GM23248 (cell line): ENCODE results near the gene FSTL4. TPM values are rescaled to one million over a fixed set of nuclear protein-coding genes. Genes with fewer than 3 reads are reported as not detected.

Experiments used
- DNase-seq: peaks from one replicate; pipeline ENCODE4 v3.0.0-alpha.2; 2015
- H2AFZ ChIP-seq: fragments of 200-600 bp; sonication (generic); 2 replicates; pipeline ENCODE4 v1.6.1; 2016; ENCODE audit warnings: antibody characterized with exemption
- H3F3A ChIP-seq: fragments of 200-600 bp; sonication (generic); 2 replicates; pipeline ENCODE4 v1.6.1; 2016; ENCODE audit warnings: mild to moderate bottlenecking, antibody characterized with exemption, mixed run types; ENCODE audit not compliant: insufficient read depth
- H3K27ac ChIP-seq: fragments of 200-600 bp; sonication (generic); 2 replicates; pipeline ENCODE4 v1.5.1; 2016; ENCODE audit warnings: mild to moderate bottlenecking
- H3K27me3 ChIP-seq: fragments of 200-600 bp; sonication (generic); replicated peaks from 2 replicates; pipeline ENCODE4 v1.6.1; 2016; ENCODE audit warnings: mild to moderate bottlenecking; ENCODE audit not compliant: insufficient read depth
- H3K36me3 ChIP-seq: fragments of 200-600 bp; sonication (generic); 2 replicates; pipeline ENCODE4 v1.6.1; 2016; ENCODE audit warnings: low read depth, mild to moderate bottlenecking
- H3K4me1 ChIP-seq: fragments of 200-600 bp; sonication (generic); 2 replicates; pipeline ENCODE4 v1.6.1; 2016; ENCODE audit warnings: mild to moderate bottlenecking; ENCODE audit not compliant: insufficient read depth
- H3K4me2 ChIP-seq: fragments of 200-600 bp; sonication (generic); one replicate; pipeline ENCODE4 v1.6.1; 2016; ENCODE audit warnings: mild to moderate bottlenecking; ENCODE audit not compliant: unreplicated experiment
- H3K4me3 ChIP-seq: fragments of 200-600 bp; sonication (generic); 2 replicates; pipeline ENCODE4 v1.5.1; 2016; ENCODE audit warnings: mild to moderate bottlenecking
- H3K79me2 ChIP-seq: fragments of 200-600 bp; sonication (generic); 2 replicates; pipeline ENCODE4 v1.6.1; 2016; ENCODE audit warnings: mild to moderate bottlenecking; ENCODE audit not compliant: insufficient read depth
- H3K9ac ChIP-seq: fragments of 200-600 bp; sonication (generic); 2 replicates; pipeline ENCODE4 v1.6.1; 2016; ENCODE audit warnings: mild to moderate bottlenecking
- H3K9me2 ChIP-seq: fragments of 200-600 bp; sonication (generic); 2 replicates; pipeline ENCODE4 v1.6.1; 2016; ENCODE audit warnings: mixed run types, mild to moderate bottlenecking, moderate library complexity; ENCODE audit not compliant: insufficient read depth
- H3K9me3 ChIP-seq: fragments of 200-600 bp; sonication (generic); one replicate; pipeline ENCODE4 v1.6.1; 2017; ENCODE audit warnings: low read depth
- H4K20me1 ChIP-seq: fragments of 200-600 bp; sonication (generic); 2 replicates; pipeline ENCODE4 v1.6.0; 2016; ENCODE audit not compliant: insufficient read depth
- EZH2 ChIP-seq: fragments of 200-600 bp; sonication (generic); IDR thresholded peaks from 2 replicates; pipeline ENCODE4 v1.6.1; 2018; ENCODE audit warnings: antibody characterized with exemption, mild to moderate bottlenecking; ENCODE audit not compliant: insufficient read depth, poor library complexity, severe bottlenecking
- EZH2phosphoT487 ChIP-seq: fragments of 200-600 bp; sonication (generic); IDR thresholded peaks from 2 replicates; pipeline ENCODE4 v1.6.1; 2018; ENCODE audit warnings: antibody characterized with exemption, moderate library complexity, mild to moderate bottlenecking, low read depth; ENCODE audit not compliant: insufficient read depth
- WGBS, 2 experiments: methylation state at CpG; one replicate each; pipeline ENCODE4 v1.1.6; 2015 to 2017; ENCODE audit warnings: low lambda C conversion rate in 2 of 2, low coverage in 1 of 2; ENCODE audit errors: missing lambda C conversion rate in 2 of 2; 5-methylcytosine and 5-hydroxymethylcytosine counted together
- in situ Hi-C: fragments of 300-500 bp; cut with MboI; formaldehyde crosslinking; loops from 2 replicates; pipeline ENCODE4 v1.15.0; 2020
- polyA plus RNA-seq: library from polyadenylated mRNA; unstranded; fragments of >200 nt; fragmentation: Nextera tagmentation; extraction: Ambion mirVana; gene quantifications from 2 replicates; pipeline ENCODE4 v1.2.1, GENCODE V29; 2016
- total RNA-seq: library from RNA; depleted of rRNA; stranded (reverse); fragments of >200 nt; shearing (Covaris generic); gene quantifications from 2 replicates; pipeline ENCODE4 v1.2.3, GENCODE V29; 2014

FSTL4 gene
- total and polyA plus RNA-seq, 2 experiments from 2014 or later, result not detected

- H3K9ac ChIP-seq, result no peak overlapping the region
- no peak overlapping the region for H2AFZ ChIP-seq
- H3K4me3 ChIP-seq, result no peak overlapping the region
- H3K4me2 ChIP-seq, result no peak overlapping the region
- no peak overlapping the region for H3K27ac ChIP-seq
- no peaks in the 10 kb centered on the region for H3K9me3 ChIP-seq
- no peaks in the 10 kb centered on the region for H3K36me3 ChIP-seq
- in situ Hi-C loops, result no loop called here
- H3K9me2 ChIP-seq, result no peaks in the 10 kb centered on the region
- H3K79me2 ChIP-seq, result no peaks in the 10 kb centered on the region
- H3K4me1 ChIP-seq, result no peaks in the 10 kb centered on the region
- H3K27me3 ChIP-seq, result no peaks in the 10 kb centered on the region
- H3F3A ChIP-seq, result no peaks in the 10 kb centered on the region
- 39 to 42% methylated on average over 5 of the region's 5 CpGs for WGBS, 2 experiments
- H4K20me1 ChIP-seq, result no peaks in the 10 kb centered on the region
- TF ChIP-seq EZH2phosphoT487 (no peak), EZH2 (no peak)
- DNase-seq, result no peak
Observed at GRCh38 chr5:133483406-133484090, 128.8 kb downstream of the FSTL4 start.

DNA sequence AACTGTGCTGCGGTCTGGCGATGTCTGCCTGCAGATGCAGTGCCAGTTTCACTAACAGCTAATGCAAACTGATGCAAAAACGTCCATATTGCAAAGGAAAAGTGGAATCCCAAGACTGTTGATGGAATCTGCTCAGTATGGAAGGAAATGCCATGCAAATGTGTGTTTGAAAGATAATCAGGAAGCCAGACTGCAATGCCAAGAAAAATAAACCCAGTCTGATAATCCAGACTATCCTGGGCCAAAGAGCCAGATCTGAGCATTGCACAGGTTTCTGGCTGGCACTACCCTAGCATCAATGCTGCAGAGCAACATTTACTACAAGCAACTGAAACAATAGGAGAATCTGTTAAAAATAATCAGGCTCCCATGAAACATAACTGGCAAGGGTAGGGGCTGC, 130.3 kb downstream of the FSTL4 start:
- Histone ChIP-seq H3K9me2 (no peaks in the 10 kb centered on the region), H3K27me3 (peaks cover 4% of the 10 kb centered on the region; the same call in 1 of the 2 replicates), H3K9ac (no peak overlapping the region), H4K20me1 (no peaks in the 10 kb centered on the region), H3K36me3 (no peaks in the 10 kb centered on the region), H3K9me3 (no peaks in the 10 kb centered on the region), H3K79me2 (no peaks in the 10 kb centered on the region), H3K27ac (no peak overlapping the region), H3K4me3 (no peak overlapping the region), H2AFZ (no peak overlapping the region), H3K4me2 (no peak overlapping the region), H3K4me1 (no peaks in the 10 kb centered on the region), H3F3A (no peaks in the 10 kb centered on the region)
- TF ChIP-seq EZH2, result no peak
- no peak for TF ChIP-seq EZH2phosphoT487
- DNase-seq, result no peak
- 51 to 59% methylated on average over 3 of the region's 3 CpGs for WGBS, 2 experiments
- in situ Hi-C loops, result no loop called here

GRCh38 chr5:133480866-133481265, 131.5 kb downstream of the FSTL4 start:
- Histone ChIP-seq H4K20me1 (no peaks in the 10 kb centered on the region), H3F3A (no peaks in the 10 kb centered on the region), H3K9ac (no peak overlapping the region), H3K79me2 (no peaks in the 10 kb centered on the region), H3K9me2 (no peaks in the 10 kb centered on the region), H3K4me3 (no peak overlapping the region), H3K36me3 (no peaks in the 10 kb centered on the region), H3K27ac (no peak overlapping the region), H3K4me1 (no peaks in the 10 kb centered on the region), H3K4me2 (no peak overlapping the region), H3K27me3 (peaks cover 4% of the 10 kb centered on the region; the same call in 1 of the 2 replicates), H2AFZ (no peak overlapping the region), H3K9me3 (no peaks in the 10 kb centered on the region)
- 68% methylated on average over 10 of the region's 10 CpGs for WGBS, 2 experiments
- no peak for DNase-seq
- TF ChIP-seq EZH2phosphoT487, result no peak
- TF ChIP-seq EZH2, result no peak
- in situ Hi-C loops, result no loop called here

DNA sequence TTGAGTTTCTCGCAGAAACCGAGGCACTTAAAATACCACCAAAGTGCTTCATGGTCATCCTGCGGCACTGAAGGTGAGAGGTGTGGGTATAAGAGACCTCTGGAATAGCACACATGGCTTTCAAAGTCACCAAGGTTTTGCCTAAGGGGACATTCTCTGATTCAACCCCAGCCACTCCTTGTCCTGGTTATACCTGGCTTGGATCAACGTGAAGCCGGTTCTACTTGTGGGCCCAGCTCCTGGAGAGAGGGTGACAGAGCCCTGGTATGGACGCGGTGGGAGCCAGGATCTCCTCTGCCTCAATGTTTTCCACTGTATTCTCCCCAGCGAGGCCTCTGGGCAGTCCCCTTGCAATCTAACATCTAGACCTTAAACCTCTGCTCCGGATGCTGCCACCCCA, 132.0 kb downstream of the FSTL4 start:
- H3K9me3 ChIP-seq, result no peaks in the 10 kb centered on the region
- H2AFZ ChIP-seq, result no peak overlapping the region
- no peak overlapping the region for H3K4me2 ChIP-seq
- no peak overlapping the region for H3K9ac ChIP-seq
- DNase-seq, result no peak
- WGBS, 2 experiments, result 48 to 56% methylated on average over 6 to 9 of the region's 9 CpGs
- H3K36me3 ChIP-seq, result no peaks in the 10 kb centered on the region
- H3K79me2 ChIP-seq, result no peaks in the 10 kb centered on the region
- no peak overlapping the region for H3K4me3 ChIP-seq
- no peaks in the 10 kb centered on the region for H3F3A ChIP-seq
- H3K4me1 ChIP-seq, result no peaks in the 10 kb centered on the region
- H3K9me2 ChIP-seq, result no peaks in the 10 kb centered on the region
- no peak overlapping the region for H3K27ac ChIP-seq
- no peaks in the 10 kb centered on the region for H4K20me1 ChIP-seq
- no peak for TF ChIP-seq EZH2phosphoT487
- TF ChIP-seq EZH2, result no peak
- in situ Hi-C loops, result no loop called here
- H3K27me3 ChIP-seq, result peaks cover 4% of the 10 kb centered on the region; the same call in 1 of the 2 replicates
